Fibroblast of peridontal ligament (primary cell): ENCODE results near the gene THAP7.

ENCODE experiments used
- DNase-seq: peaks from one replicate; pipeline ENCODE4 v3.0.0-alpha.2; 2010; ENCODE audit errors: extremely low read depth

THAP7 gene

GRCh38 chr22:20993304-20994127, 8.4 kb downstream of the THAP7 start:
- no peak for DNase-seq

GRCh38 chr22:20992456-20993303, 9.2 kb downstream of the THAP7 start:
- DNase-seq, result no peak

GRCh38 chr22:20992056-20992442, 9.9 kb downstream of the THAP7 start:
- no peak for DNase-seq

GRCh38 chr22:20991252-20992055, 10.5 kb downstream of the THAP7 start:
- no peak for DNase-seq

- DNase-seq, result no peak
Observed at GRCh38 chr22:20990184-20991180, 11.4 kb downstream of the THAP7 start.

- peak; percentile 23 for DNase-seq
Observed at GRCh38 chr22:20989323-20990138, 12.4 kb downstream of the THAP7 start.

GRCh38 chr22:20988573-20989322, 13.2 kb downstream of the THAP7 start:
- no peak for DNase-seq

GRCh38 chr22:20987375-20987774, 14.5 kb downstream of the THAP7 start:
- DNase-seq, result no peak

GRCh38 chr22:20986365-20986764, 15.6 kb downstream of the THAP7 start:
- no peak for DNase-seq

- DNase-seq, result no peak
Observed at GRCh38 chr22:20985720-20986119, 16.2 kb downstream of the THAP7 start.

GRCh38 chr22:20983081-20983771, 18.7 kb downstream of the THAP7 start:
- DNase-seq, result peak; percentile 18

- no peak for DNase-seq
Observed at GRCh38 chr22:20982563-20982882, 19.4 kb downstream of the THAP7 start.

- DNase-seq, result peak; percentile 75
Observed at GRCh38 chr22:20981787-20982562, 19.9 kb downstream of the THAP7 start, which contains the start of gene LZTR1. Gene LZTR1, plus strand, starts transcription at chr22:20982297. Its CDS starts 75 bp downstream, at chr22:20982372.

- no peak for DNase-seq
Observed at GRCh38 chr22:20980938-20981722, 20.8 kb downstream of the THAP7 start.

GRCh38 chr22:20980523-20980922, 21.4 kb downstream of the THAP7 start:
- no peak for DNase-seq

GRCh38 chr22:20979940-20980453, 21.9 kb downstream of the THAP7 start:
- DNase-seq, result no peak
